ENCODE data around the gene DGKD.

DNA sequence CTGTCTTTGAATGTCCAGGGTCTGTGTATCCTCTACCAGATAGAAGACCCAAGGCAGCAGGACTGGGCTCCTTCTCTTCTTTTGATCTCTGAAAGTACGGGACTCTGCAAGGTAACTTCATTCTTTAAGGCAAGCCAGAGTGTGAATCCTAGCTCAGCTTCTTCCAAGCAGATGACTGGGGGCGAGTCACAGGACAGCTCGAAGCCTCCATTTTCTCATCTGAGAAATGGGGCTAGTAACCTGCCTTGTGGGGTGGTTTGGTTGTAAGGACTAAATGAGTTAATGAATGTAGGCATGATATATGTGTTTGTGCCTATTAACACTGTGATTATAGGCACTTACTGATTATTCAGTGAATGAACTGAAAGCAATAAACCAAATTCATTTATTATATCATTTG lies 46.7 kb downstream of the DGKD start:
- TF ChIP-seq, protein P1, sequence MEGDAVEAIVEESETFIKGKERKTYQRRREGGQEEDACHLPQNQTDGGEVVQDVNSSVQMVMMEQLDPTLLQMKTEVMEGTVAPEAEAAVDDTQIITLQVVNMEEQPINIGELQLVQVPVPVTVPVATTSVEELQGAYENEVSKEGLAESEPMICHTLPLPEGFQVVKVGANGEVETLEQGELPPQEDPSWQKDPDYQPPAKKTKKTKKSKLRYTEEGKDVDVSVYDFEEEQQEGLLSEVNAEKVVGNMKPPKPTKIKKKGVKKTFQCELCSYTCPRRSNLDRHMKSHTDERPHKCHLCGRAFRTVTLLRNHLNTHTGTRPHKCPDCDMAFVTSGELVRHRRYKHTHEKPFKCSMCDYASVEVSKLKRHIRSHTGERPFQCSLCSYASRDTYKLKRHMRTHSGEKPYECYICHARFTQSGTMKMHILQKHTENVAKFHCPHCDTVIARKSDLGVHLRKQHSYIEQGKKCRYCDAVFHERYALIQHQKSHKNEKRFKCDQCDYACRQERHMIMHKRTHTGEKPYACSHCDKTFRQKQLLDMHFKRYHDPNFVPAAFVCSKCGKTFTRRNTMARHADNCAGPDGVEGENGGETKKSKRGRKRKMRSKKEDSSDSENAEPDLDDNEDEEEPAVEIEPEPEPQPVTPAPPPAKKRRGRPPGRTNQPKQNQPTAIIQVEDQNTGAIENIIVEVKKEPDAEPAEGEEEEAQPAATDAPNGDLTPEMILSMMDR (IDR thresholded peaks at IDR 0.05), result no peak
- no peak for TF ChIP-seq POLR2A (IDR thresholded peaks at IDR 0.05)
